H9 (cell line): ENCODE results near the gene CENPQ. TPM values are rescaled to one million over a fixed set of nuclear protein-coding genes. Genes with fewer than 3 reads are reported as not detected.

ENCODE experiments used
- DNase-seq: peaks from one replicate; pipeline ENCODE4 v3.0.0-alpha.2; 2017
- H2AFZ ChIP-seq: one replicate; pipeline ENCODE4 v1.6.1; 2013; ENCODE audit warnings: mild to moderate bottlenecking, low read length, control low read depth, moderate library complexity
- H2AK5ac ChIP-seq: 2 replicates; pipeline ENCODE4 v1.6.1; 2013; ENCODE audit warnings: low read length, control low read depth, mixed read lengths; ENCODE audit not compliant: insufficient read length
- H2BK120ac ChIP-seq: one replicate; pipeline ENCODE4 v1.6.1; 2013; ENCODE audit warnings: low read depth, mild to moderate bottlenecking, low read length, control low read depth, inconsistent platforms; ENCODE audit not compliant: poor library complexity, severe bottlenecking
- H2BK12ac ChIP-seq: 2 replicates; pipeline ENCODE4 v1.6.1; 2013; ENCODE audit warnings: low read length, control low read depth, mixed read lengths, low read depth; ENCODE audit not compliant: insufficient read length
- H2BK15ac ChIP-seq: 2 replicates; pipeline ENCODE4 v1.6.1; 2013; ENCODE audit warnings: low read depth, low read length, control low read depth
- H2BK20ac ChIP-seq: one replicate; pipeline ENCODE4 v1.6.1; 2013; ENCODE audit warnings: low read depth, mild to moderate bottlenecking, low read length, control low read depth, inconsistent platforms; ENCODE audit not compliant: poor library complexity, severe bottlenecking
- H2BK5ac ChIP-seq: 2 replicates; pipeline ENCODE4 v1.6.1; 2013; ENCODE audit warnings: low read length, control low read depth, mixed read lengths; ENCODE audit not compliant: insufficient read length
- H3K14ac ChIP-seq: 2 replicates; pipeline ENCODE4 v1.6.1; 2013; ENCODE audit warnings: low read length, control low read depth; ENCODE audit not compliant: insufficient read depth
- H3K18ac ChIP-seq: 2 replicates; pipeline ENCODE4 v1.6.1; 2013; ENCODE audit warnings: low read depth, mild to moderate bottlenecking, mixed read lengths, low read length, control low read depth; ENCODE audit not compliant: insufficient read length
- H3K23ac ChIP-seq: 2 replicates; pipeline ENCODE4 v1.6.1; 2013; ENCODE audit warnings: low read length, control low read depth, mixed read lengths, low read depth; ENCODE audit not compliant: insufficient read length
- H3K23me2 ChIP-seq: 2 replicates; pipeline ENCODE4 v1.6.1; 2013; ENCODE audit warnings: low read depth, mild to moderate bottlenecking, mixed read lengths, low read length, control low read depth; ENCODE audit not compliant: insufficient read length, poor library complexity, severe bottlenecking
- H3K27ac ChIP-seq: 2 replicates; pipeline ENCODE4 v1.5.1; 2013; ENCODE audit warnings: low read length, control low read depth, mixed read lengths, low read depth; ENCODE audit not compliant: insufficient read length
- H3K27me3 ChIP-seq: 2 replicates; pipeline ENCODE4 v1.6.1; 2013; ENCODE audit warnings: low read length, control low read depth, inconsistent platforms; ENCODE audit not compliant: insufficient read depth
- H3K4ac ChIP-seq: 2 replicates; pipeline ENCODE4 v1.6.1; 2013; ENCODE audit warnings: low read depth, mild to moderate bottlenecking, control low read depth, inconsistent platforms, low read length, moderate library complexity
- H3K4me1 ChIP-seq: 2 replicates; pipeline ENCODE4 v1.6.1; 2013; ENCODE audit warnings: low read length, control low read depth, inconsistent platforms; ENCODE audit not compliant: insufficient read depth
- H3K4me2 ChIP-seq: 2 replicates; pipeline ENCODE4 v1.6.1; 2013; ENCODE audit warnings: low read length, control low read depth, mixed read lengths; ENCODE audit not compliant: insufficient read length, insufficient read depth
- H3K56ac ChIP-seq: 2 replicates; pipeline ENCODE4 v1.6.1; 2013; ENCODE audit warnings: low read depth, mild to moderate bottlenecking, mixed read lengths, low read length, control low read depth; ENCODE audit not compliant: insufficient read length
- H3K79me1 ChIP-seq: 2 replicates; pipeline ENCODE4 v1.6.1; 2013; ENCODE audit warnings: low read depth, mild to moderate bottlenecking, moderate library complexity, low read length, control low read depth, inconsistent platforms; ENCODE audit not compliant: insufficient read depth, poor library complexity, severe bottlenecking
- H3K79me2 ChIP-seq: 2 replicates; pipeline ENCODE4 v1.6.1; 2013; ENCODE audit warnings: low read length, control low read depth, inconsistent platforms; ENCODE audit not compliant: insufficient read depth
- H3K9ac ChIP-seq: 2 replicates; pipeline ENCODE4 v1.6.1; 2013; ENCODE audit warnings: low read length, control low read depth, mixed read lengths; ENCODE audit not compliant: insufficient read length; ENCODE audit errors: extremely low read depth
- H3K9me3 ChIP-seq: one replicate; pipeline ENCODE4 v1.6.1; 2013; ENCODE audit warnings: low read depth, low read length, inconsistent platforms; ENCODE audit not compliant: control insufficient read depth
- H3T11ph ChIP-seq: one replicate; pipeline ENCODE4 v1.6.1; 2013; ENCODE audit warnings: mild to moderate bottlenecking, low read length, control low read depth, inconsistent platforms
- H4K20me1 ChIP-seq: one replicate; pipeline ENCODE4 v1.6.1; 2013; ENCODE audit not compliant: control insufficient read depth, insufficient read length, insufficient read depth
- H4K5ac ChIP-seq: 2 replicates; pipeline ENCODE4 v1.6.1; 2013; ENCODE audit warnings: low read depth, mild to moderate bottlenecking, mixed read lengths, low read length, control low read depth; ENCODE audit not compliant: insufficient read length
- H4K8ac ChIP-seq: replicated peaks from 2 replicates; pipeline ENCODE4 v1.6.1; 2013; ENCODE audit warnings: low read length, control low read depth, mixed read lengths, low read depth; ENCODE audit not compliant: insufficient read length
- H4K91ac ChIP-seq: 2 replicates; pipeline ENCODE4 v1.6.1; 2013; ENCODE audit warnings: low read depth, mild to moderate bottlenecking, moderate library complexity, mixed read lengths, low read length, control low read depth; ENCODE audit not compliant: insufficient read length
- H3K27ac Mint-ChIP-seq, 3 experiments: 2 replicates in 2 of 3; 3 replicates in 1 of 3; pipeline ENCODE4 v1.8.0; 2020 to 2021; ENCODE audit warnings: mixed read lengths in 3 of 3, mild to moderate bottlenecking in 1 of 3, moderate library complexity in 1 of 3
- H3K27me3 Mint-ChIP-seq: 2 replicates; pipeline ENCODE4 v1.8.0; 2021; ENCODE audit warnings: low read depth, mild to moderate bottlenecking, moderate library complexity, mixed read lengths
- H3K36me3 Mint-ChIP-seq, 3 experiments: 2 replicates in 2 of 3; 3 replicates in 1 of 3; pipeline ENCODE4 v1.8.0; 2020 to 2021; ENCODE audit warnings: low read depth in 3 of 3, mixed read lengths in 3 of 3; ENCODE audit not compliant: insufficient read depth in 1 of 3
- H3K4me1 Mint-ChIP-seq, 2 experiments: 2 replicates each; pipeline ENCODE4 v1.8.0; 2020; ENCODE audit warnings: mixed read lengths in 2 of 2
- H3K4me3 Mint-ChIP-seq, 2 experiments: 2 replicates in 1 of 2; 3 replicates in 1 of 2; pipeline ENCODE4 v1.8.0; 2020 to 2021; ENCODE audit warnings: mild to moderate bottlenecking in 2 of 2, mixed read lengths in 2 of 2, moderate library complexity in 1 of 2
- H3K9me3 Mint-ChIP-seq, 2 experiments: 2 replicates in 1 of 2; 3 replicates in 1 of 2; pipeline ENCODE4 v1.8.0; 2020; ENCODE audit warnings: mild to moderate bottlenecking in 2 of 2, mixed read lengths in 2 of 2, moderate library complexity in 1 of 2
- WGBS: extraction: QIAGEN DNeasy Blood & Tissue Kit; methylation state at CpG from one replicate; pipeline ENCODE4 v1.1.7; 2013; ENCODE audit warnings: missing lambda C conversion rate, low lambda C conversion rate, mixed read lengths; ENCODE audit not compliant: insufficient read length; ENCODE audit errors: extremely low coverage; 5-methylcytosine and 5-hydroxymethylcytosine counted together
- total RNA-seq: library from RNA; stranded (reverse); gene quantifications from 2 replicates; pipeline ENCODE4 v1.2.1, GENCODE V29; 2021
- TF ChIP-seq, protein P1 (sequence below): fragments of 200-600 bp; sonication (generic); conservative IDR thresholded peaks from 3 replicates; pipeline ENCODE4 v1.8.0; 2021; ENCODE audit warnings: antibody characterized with exemption, mild to moderate bottlenecking

CENPQ gene
- total RNA-seq, 1 experiment from 2014 or later: 15.5 TPM

DNA sequence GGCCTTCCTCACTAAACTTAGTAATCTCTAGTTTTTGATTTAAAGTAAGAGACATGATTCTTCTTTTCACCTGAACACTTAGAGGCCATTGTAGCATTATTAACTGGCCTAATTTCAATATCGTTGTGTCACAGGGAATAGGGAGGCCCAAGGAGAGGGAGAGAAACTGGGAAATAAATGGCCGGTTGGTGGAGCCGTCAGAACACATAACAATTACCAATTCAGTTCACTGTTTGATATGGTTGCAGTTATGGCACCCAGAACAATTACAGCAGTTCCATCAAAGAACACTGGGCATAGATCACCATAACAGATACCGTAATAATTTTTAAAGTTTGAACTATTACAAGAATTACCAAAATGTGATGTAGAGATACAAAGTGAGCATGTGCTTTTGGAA lies 27.5 kb downstream of the CENPQ start:
- H4K8ac ChIP-seq: no peak overlapping the region
- H2AK5ac ChIP-seq: no peak overlapping the region
- Mint-ChIP-seq H3K36me3 (peaks cover 10 to 39% (median 35%) of the 10 kb centered on the region in 3 experiments; a peak in 5 of 7 replicates), H3K4me1 (no peaks in the 10 kb centered on the region), H3K9me3 (no peaks in the 10 kb centered on the region), H3K27me3 (no peaks in the 10 kb centered on the region), H3K4me3 (no peak overlapping the region), H3K27ac (no peak overlapping the region)
- no peak for DNase-seq
- no CpG with 5 or more reads among the region's 4 CpGs for WGBS
- no peak overlapping the region for H3K56ac ChIP-seq
- no peak overlapping the region for H3K23ac ChIP-seq
- no peak overlapping the region for H3K27ac ChIP-seq
- H3K4ac ChIP-seq: no peak overlapping the region
- H3K18ac ChIP-seq: no peak overlapping the region
- H3K23me2 ChIP-seq: no peaks in the 10 kb centered on the region
- no peak overlapping the region for H2BK20ac ChIP-seq
- H3K79me2 ChIP-seq: no peaks in the 10 kb centered on the region
- no peaks in the 10 kb centered on the region for H3K9me3 ChIP-seq
- H3T11ph ChIP-seq: no peak overlapping the region
- no peak overlapping the region for H2BK15ac ChIP-seq
- no peak overlapping the region for H2BK5ac ChIP-seq
- H2AFZ ChIP-seq: no peak overlapping the region
- H2BK120ac ChIP-seq: no peak overlapping the region
- H4K20me1 ChIP-seq: no peaks in the 10 kb centered on the region
- no peak overlapping the region for H2BK12ac ChIP-seq
- H3K9ac ChIP-seq: no peak overlapping the region
- no peaks in the 10 kb centered on the region for H3K27me3 ChIP-seq
- H3K4me1 ChIP-seq: no peaks in the 10 kb centered on the region
- no peak overlapping the region for H4K5ac ChIP-seq
- TF ChIP-seq, protein P1, sequence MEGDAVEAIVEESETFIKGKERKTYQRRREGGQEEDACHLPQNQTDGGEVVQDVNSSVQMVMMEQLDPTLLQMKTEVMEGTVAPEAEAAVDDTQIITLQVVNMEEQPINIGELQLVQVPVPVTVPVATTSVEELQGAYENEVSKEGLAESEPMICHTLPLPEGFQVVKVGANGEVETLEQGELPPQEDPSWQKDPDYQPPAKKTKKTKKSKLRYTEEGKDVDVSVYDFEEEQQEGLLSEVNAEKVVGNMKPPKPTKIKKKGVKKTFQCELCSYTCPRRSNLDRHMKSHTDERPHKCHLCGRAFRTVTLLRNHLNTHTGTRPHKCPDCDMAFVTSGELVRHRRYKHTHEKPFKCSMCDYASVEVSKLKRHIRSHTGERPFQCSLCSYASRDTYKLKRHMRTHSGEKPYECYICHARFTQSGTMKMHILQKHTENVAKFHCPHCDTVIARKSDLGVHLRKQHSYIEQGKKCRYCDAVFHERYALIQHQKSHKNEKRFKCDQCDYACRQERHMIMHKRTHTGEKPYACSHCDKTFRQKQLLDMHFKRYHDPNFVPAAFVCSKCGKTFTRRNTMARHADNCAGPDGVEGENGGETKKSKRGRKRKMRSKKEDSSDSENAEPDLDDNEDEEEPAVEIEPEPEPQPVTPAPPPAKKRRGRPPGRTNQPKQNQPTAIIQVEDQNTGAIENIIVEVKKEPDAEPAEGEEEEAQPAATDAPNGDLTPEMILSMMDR: no peak
- H3K14ac ChIP-seq: no peak overlapping the region
- H4K91ac ChIP-seq: no peak overlapping the region
- H3K79me1 ChIP-seq: no peaks in the 10 kb centered on the region
- no peak overlapping the region for H3K4me2 ChIP-seq
